HG03159 (cell line): Measurements from ENCODE around the gene CFAP299.
"Not testable (repeated sequence)": the region's sequence is repeated elsewhere in the genome, so short reads cannot be mapped to it uniquely, and the experiment has no call there.

Experiments used
- ATAC-seq: cut with Tn5 transposase; IDR thresholded peaks from one replicate; pipeline ENCODE4 v1.9.1; 2021; ENCODE audit warnings: mild to moderate bottlenecking, moderate library complexity; ENCODE audit not compliant: unreplicated experiment

The CFAP299 gene

DNA sequence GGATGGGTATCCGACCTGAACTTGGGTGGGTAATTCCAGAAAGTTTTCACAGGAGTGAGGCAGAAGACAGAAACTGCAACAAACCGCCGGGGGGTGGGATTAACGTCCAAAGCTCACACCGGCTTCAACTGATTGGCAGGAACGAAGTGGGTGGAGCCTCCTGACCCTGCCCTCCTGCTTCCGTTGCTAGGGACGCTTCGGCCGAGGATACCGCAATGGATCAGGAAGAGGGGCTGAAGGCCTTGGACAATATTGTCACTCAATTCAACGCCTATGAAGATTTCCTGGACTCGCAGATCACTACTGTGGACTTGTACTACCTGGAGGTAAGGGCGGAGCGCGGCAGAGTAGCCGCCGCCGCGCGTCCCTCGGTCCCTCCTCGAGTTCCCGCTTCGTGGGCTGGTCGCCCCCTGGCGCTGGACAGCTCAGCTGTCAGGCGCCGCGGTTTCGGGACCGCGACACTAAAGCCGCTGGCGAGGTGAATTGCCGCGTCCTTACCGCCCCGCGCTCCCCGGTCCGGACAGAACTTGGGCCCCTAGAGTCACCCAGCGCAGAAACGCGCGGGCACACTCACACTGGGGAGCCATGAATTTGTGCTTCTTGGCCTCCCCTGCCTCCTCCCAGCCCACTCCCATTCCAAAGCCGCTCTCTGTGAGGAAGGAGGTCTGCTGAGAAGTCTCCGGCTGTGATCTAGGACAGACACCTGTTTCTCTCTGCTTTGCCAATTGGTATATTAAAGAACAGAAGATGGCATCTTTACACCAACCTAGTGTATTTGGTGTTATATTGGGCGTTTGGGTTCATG lies at the start of gene CFAP299:
CFAP299 (plus strand) TSS at position 177 of the 805 bp plus-strand sequence.
- ATAC-seq = peak; percentile 97

- no peak for ATAC-seq
Observed at GRCh38 chr4:80286451-80286850, 49.1 kb upstream of the CFAP299 start.

DNA sequence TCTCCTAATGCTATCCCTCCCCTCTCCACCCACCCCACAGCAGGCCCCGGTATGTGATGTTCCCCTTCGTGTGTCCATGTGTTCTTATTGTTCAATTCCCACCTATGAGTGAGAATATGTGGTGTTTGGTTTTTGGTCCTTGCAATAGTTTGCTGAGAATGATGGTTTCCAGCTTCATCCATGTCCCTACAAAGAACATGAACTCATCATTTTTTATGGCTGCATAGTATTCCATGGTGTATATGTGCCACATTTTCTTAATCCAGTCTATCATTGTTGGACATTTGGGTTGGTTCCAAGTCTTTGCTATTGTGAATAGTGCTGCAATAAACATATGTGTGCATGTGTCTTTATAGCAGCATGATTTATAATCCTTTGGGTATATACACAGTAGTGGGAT lies 44.9 kb upstream of the CFAP299 start:
- not testable (repeated sequence) for ATAC-seq

GRCh38 chr4:80294206-80294605 lies 41.3 kb upstream of the CFAP299 start:
- ATAC-seq = no peak

DNA sequence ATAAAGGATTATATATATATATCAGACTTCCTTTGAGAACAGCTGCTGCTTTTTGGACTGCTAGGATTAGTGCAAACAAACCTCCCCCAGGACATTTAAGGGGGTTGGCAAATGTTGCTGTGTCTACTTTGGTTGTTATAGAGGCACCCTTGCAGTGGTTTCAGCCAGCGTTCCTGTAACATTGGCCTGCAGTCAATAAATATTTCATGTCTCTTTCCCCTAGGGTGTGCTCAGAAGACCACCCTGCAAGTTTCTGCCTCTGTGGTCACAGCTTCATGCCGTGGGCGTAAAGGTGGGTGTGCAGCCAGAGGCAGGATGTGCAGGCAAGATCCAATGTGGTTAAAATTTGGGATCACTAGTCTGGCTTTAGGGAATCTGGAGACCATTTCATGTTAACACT lies 40.2 kb upstream of the CFAP299 start:
- no peak for ATAC-seq

GRCh38 chr4:80295826-80296225 lies 39.7 kb upstream of the CFAP299 start:
- no peak for ATAC-seq

DNA sequence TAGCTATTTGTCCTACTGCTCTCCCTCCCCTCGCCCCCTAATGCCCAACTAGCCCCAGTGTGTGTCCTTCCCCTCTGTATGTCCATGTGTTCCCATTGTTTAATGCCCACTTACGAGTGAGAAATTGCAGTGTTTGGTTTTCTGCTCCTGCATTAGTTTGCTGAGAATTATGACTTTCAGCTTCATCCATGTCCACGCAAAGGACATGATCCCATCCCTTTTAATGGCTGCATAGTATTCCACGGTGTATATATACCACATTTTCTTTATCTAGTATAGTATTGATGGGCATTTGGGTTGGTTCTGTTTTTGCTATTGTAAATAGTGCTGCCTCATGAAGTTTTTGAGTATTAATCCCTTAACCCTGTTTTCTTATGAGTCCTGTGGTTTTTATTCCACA lies 33.6 kb upstream of the CFAP299 start:
- ATAC-seq = no peak

DNA sequence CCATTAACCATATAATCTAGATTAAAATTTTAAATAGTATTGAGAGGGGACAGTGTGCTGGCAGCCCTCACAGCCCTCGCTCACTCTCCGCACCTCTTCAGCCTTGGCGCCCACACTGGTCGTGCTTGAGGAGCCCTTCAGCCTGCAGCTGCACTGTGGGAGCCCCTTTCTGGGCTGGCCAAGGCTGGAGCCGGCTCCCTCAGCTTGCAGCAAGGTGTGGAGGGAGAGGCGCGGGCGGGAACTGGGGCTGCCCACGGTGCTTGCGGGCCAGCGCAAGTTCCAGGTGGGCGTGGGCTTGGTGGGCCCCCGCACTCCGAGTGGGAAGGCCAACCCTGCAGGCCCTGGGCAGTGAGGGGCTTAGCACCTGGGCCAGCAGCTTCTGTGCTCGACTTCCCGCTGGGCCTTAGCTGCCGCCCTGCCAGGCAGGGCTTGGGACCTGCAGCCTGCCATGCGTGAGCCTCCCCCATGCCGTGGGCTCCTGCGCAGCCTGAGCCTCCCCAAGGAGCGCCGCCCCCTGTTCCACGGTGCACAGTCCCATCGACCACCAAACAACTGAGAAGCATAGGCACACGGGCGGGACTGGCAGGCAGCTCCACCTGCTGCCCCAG lies 32.8 kb upstream of the CFAP299 start:
- ATAC-seq = no peak

DNA sequence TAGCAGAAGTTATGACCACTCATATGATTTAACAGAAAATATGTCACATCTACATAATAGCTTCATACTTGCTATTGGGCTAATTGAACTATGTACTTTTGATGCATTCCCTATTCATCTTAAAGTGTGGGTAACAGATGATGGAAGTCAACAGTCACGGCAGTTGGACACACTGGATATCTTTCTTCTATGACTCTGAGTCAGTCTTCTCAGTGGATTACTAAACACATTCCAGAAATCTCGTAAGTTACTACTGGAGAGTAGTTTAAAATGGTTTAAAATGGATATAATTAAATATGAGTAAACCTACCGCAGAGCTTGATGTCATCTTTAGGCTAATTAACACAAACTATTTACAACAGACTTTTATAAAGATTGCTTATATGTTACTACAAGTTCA lies 30.1 kb upstream of the CFAP299 start:
- no peak for ATAC-seq

DNA sequence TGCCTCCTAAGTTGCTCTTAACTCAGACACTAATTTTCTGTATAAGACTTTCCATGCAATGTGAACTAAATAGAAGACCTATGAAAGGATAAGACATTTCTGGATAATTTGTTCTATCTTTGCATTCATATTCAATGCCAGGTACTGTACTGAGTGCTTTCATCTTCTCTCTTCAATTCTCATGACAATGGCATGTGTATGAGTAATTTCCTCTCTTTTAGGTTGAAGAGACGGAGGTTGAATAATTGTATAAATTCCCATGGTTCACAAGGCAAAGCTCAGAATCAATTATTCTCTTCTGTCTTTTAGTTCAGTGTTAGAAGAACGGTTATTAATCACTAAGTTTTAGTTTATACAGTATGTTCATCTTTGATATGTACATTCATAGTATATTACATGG lies 29.3 kb upstream of the CFAP299 start:
- no peak for ATAC-seq

- ATAC-seq = no peak
Observed at GRCh38 chr4:80307183-80307735, 28.3 kb upstream of the CFAP299 start.

- ATAC-seq = no peak
Observed at GRCh38 chr4:80307774-80308465, 27.6 kb upstream of the CFAP299 start.

DNA sequence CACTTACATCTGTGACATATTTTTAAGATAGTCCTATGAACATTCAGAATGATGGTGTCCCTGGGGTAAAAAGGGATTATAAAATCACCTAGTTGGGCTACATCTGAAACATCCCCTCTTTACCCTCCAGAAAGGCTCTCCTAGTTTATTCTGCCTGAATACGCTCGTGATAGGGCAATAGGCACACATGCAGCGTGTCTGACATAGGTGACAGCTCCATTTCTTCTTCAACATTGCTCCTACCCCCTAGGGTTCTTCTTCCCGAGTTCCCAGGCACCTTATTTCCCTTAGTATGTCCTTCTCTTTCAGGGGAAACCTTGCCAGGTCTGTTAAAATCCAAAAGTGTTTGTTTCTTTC lies 27.1 kb upstream of the CFAP299 start:
- ATAC-seq = no peak

DNA sequence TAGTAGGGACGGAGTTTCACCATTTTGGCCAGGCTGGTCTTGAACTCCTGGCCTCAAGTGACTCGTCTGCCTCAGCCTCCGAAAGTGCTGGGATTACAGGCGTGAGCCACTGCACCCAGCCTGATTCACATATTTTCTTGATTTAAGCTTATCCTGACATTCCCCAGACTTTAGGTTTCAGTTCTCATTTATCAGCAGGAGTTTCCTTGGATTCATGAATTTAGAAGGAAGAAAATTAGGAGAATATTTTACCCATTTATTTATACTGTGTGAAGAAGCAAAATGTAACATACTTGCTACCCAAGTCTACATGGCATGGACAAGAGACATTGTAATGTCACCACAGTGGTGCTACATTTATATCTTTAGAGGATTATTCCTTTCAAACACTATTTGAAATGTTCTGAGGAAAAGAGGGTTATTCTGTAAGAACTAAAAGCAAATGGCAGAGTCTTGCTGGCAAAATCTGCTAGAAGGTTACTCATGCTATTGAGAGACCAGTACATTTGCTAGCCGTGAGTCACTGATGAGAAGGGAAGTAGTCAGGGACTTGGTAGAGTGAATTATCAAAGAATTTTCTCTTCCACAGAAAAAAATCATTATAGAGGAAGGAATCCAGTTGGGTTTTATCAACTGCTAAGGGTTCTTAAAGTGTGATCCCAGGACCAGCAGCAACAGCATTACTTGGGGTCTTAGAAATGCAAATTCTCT lies 26.1 kb upstream of the CFAP299 start:
- no peak for ATAC-seq

- no peak for ATAC-seq
Observed at GRCh38 chr4:80311130-80311529, 24.4 kb upstream of the CFAP299 start.

GRCh38 chr4:80312124-80312523 lies 23.4 kb upstream of the CFAP299 start:
- ATAC-seq = no peak

DNA sequence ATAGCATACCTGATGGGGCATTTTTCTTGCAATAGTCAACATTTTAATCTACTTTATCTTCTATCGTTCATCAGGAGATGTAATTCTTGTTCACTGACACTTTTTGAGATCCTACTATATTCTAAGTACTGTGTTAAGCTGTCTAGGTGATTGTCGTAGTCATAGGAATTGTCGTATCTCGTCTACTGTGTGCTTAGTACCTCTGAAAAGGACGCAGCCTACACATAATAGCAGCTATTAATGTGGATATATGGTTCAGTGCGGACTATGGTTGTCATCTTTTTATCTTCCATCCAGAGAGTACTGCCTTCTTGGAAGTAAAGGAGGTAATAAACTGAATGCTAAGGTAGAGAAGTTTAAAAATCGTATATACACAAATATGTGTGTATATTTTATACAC lies 21.9 kb upstream of the CFAP299 start:
- ATAC-seq = no peak

GRCh38 chr4:80315848-80316247 lies 19.7 kb upstream of the CFAP299 start:
- ATAC-seq = not testable (repeated sequence)

DNA sequence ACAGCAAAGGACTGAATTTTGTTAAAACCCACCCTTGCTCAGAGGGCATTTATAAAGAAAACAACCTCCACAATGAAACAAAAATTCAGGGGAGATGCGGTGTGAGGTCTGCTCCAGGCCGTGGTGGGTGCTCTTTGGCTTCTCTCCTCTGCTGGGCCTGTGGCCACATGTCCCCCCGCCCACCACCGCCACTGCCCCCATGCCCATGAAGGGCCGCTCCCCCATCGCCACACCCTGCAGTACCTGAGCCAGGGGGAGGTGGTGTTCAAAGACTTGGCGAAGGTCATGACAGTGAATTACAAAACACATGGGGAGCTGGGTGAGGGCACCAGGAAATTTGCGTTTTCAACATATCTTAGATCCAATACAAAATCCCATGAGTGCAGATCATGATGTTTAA lies 14.2 kb upstream of the CFAP299 start:
- no peak for ATAC-seq

DNA sequence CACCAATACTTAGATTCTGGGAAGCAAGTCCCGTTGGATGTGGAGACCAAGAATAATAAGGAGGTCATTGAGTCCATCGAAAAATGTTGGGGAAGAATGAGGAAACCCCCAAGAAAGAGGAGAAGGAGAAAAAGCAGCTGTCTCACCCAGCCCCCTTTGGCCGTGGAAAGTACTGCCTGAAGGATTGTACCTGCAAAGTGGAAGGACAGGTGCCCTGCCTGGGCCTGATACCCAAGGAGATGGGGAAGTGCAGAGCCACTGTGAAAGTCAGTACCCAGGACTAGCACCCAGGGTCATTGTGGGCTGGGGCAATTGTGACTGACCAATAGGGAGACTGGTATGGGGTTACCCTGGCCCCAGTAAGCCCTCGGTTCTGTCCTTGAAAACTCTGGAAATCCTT lies 13.8 kb upstream of the CFAP299 start:
- no peak for ATAC-seq

GRCh38 chr4:80322716-80323115 lies 12.8 kb upstream of the CFAP299 start:
- no peak for ATAC-seq
